ENCODE data around the gene TBC1D14. TPM values are rescaled to one million over a fixed set of nuclear protein-coding genes. Genes with fewer than 3 reads are reported as not detected.

Gene TBC1D14
- total RNA-seq, 3 donors from 2014 or later (not counting 1 experiment from before 2014, with no cell fraction given) = 36.0 to 54.7 (median 53.2) TPM

- TF ChIP-seq CTCF (IDR thresholded peaks at IDR 0.05) = no peak
- no peaks in the 10 kb centered on the region for H3K27me3 ChIP-seq (ENCODE audit: control insufficient read depth, insufficient read depth, low read length)
- intact Hi-C loops (cut with micrococcal nuclease) = no loop called here
- H3K36me3 Mint-ChIP-seq = peaks cover 10% of the 10 kb centered on the region
- H3K9me3 ChIP-seq (ENCODE audit: control insufficient read depth, insufficient read depth, low read length) = no peaks in the 10 kb centered on the region
- no peak overlapping the region for H3K4me3 ChIP-seq (ENCODE audit: low read length)
- H3K27ac ChIP-seq (ENCODE audit: low read length) = no peak overlapping the region
- H3K9me3 Mint-ChIP-seq = no peaks in the 10 kb centered on the region
- no peak for ATAC-seq
- H3K27me3 Mint-ChIP-seq (ENCODE audit: low read depth in 2 of 2) = no peaks in the 10 kb centered on the region
- peaks cover 0 to 5% of the 10 kb centered on the region in 2 donors for H3K4me1 Mint-ChIP-seq
- no peak overlapping the region for H3K27ac Mint-ChIP-seq
- no peak for DNase-seq
- H3K4me3 Mint-ChIP-seq = no peak overlapping the region
- H3K4me1 ChIP-seq (ENCODE audit: control insufficient read depth, insufficient read depth, low read length) = no peaks in the 10 kb centered on the region
- peaks cover 69% of the 10 kb centered on the region for H3K36me3 ChIP-seq (ENCODE audit: control insufficient read depth, insufficient read depth, low read length)
- WGBS (ENCODE audit: insufficient coverage) = 87% methylated on average over 11 of the region's 11 CpGs
Observed at GRCh38 chr4:7013175-7013574, 103.5 kb downstream of the TBC1D14 start.

- Mint-ChIP-seq H3K36me3 (peaks cover 10% of the 10 kb centered on the region), H3K4me3 (no peak overlapping the region), H3K9me3 (no peaks in the 10 kb centered on the region), H3K27ac (peak overlapping the region in 1 of 2 donors; percentile 23), H3K27me3 (ENCODE audit: low read depth in 2 of 2) (no peaks in the 10 kb centered on the region), H3K4me1 (peaks cover 0 to 5% of the 10 kb centered on the region in 2 donors)
- H3K27me3 ChIP-seq (ENCODE audit: control insufficient read depth, insufficient read depth, low read length) = no peaks in the 10 kb centered on the region
- H3K27ac ChIP-seq (ENCODE audit: low read length) = no peak overlapping the region
- H3K9me3 ChIP-seq (ENCODE audit: control insufficient read depth, insufficient read depth, low read length) = no peaks in the 10 kb centered on the region
- intact Hi-C loops (cut with micrococcal nuclease) = no loop called here
- DNase-seq (no peak), ATAC-seq (no peak)
- no peak overlapping the region for H3K4me3 ChIP-seq (ENCODE audit: low read length)
- H3K36me3 ChIP-seq (ENCODE audit: control insufficient read depth, insufficient read depth, low read length) = peaks cover 59% of the 10 kb centered on the region
- WGBS (ENCODE audit: insufficient coverage) = 99% methylated on average over 12 of the region's 12 CpGs
- no peaks in the 10 kb centered on the region for H3K4me1 ChIP-seq (ENCODE audit: control insufficient read depth, insufficient read depth, low read length)
- TF ChIP-seq CTCF (IDR thresholded peaks at IDR 0.05) = no peak
Observed at GRCh38 chr4:7014815-7015214, 105.2 kb downstream of the TBC1D14 start.

GRCh38 chr4:7015383-7016035, 105.9 kb downstream of the TBC1D14 start:
- no peak overlapping the region for H3K4me3 ChIP-seq (ENCODE audit: low read length)
- Mint-ChIP-seq H3K9me3 (no peaks in the 10 kb centered on the region), H3K27ac (peak overlapping the region in 1 of 2 donors; percentile 23), H3K36me3 (peaks cover 10% of the 10 kb centered on the region), H3K27me3 (ENCODE audit: low read depth in 2 of 2) (no peaks in the 10 kb centered on the region), H3K4me1 (peaks cover 0 to 5% of the 10 kb centered on the region in 2 donors), H3K4me3 (no peak overlapping the region)
- no peaks in the 10 kb centered on the region for H3K27me3 ChIP-seq (ENCODE audit: control insufficient read depth, insufficient read depth, low read length)
- no peak overlapping the region for H3K27ac ChIP-seq (ENCODE audit: low read length)
- 98% methylated on average over 11 of the region's 12 CpGs for WGBS (ENCODE audit: insufficient coverage)
- H3K4me1 ChIP-seq (ENCODE audit: control insufficient read depth, insufficient read depth, low read length) = no peaks in the 10 kb centered on the region
- H3K36me3 ChIP-seq (ENCODE audit: control insufficient read depth, insufficient read depth, low read length) = peaks cover 54% of the 10 kb centered on the region
- H3K9me3 ChIP-seq (ENCODE audit: control insufficient read depth, insufficient read depth, low read length) = no peaks in the 10 kb centered on the region
- DNase-seq = no peak
- no peak for TF ChIP-seq CTCF (IDR thresholded peaks at IDR 0.05)
- intact Hi-C loops (cut with micrococcal nuclease) = no loop called here
- ATAC-seq = no peak

- ATAC-seq (no peak), DNase-seq (no peak)
- WGBS (ENCODE audit: insufficient coverage) = 84% methylated on average over 11 of the region's 11 CpGs
- Mint-ChIP-seq H3K9me3 (no peaks in the 10 kb centered on the region), H3K27ac (no peak overlapping the region), H3K36me3 (peaks cover 10% of the 10 kb centered on the region), H3K4me3 (no peak overlapping the region), H3K27me3 (ENCODE audit: low read depth in 2 of 2) (no peaks in the 10 kb centered on the region), H3K4me1 (peaks cover 0 to 5% of the 10 kb centered on the region in 2 donors)
- Histone ChIP-seq H3K27ac (ENCODE audit: low read length) (no peak overlapping the region), H3K36me3 (ENCODE audit: control insufficient read depth, insufficient read depth, low read length) (peaks cover 53% of the 10 kb centered on the region), H3K4me3 (ENCODE audit: low read length) (no peak overlapping the region), H3K9me3 (ENCODE audit: control insufficient read depth, insufficient read depth, low read length) (no peaks in the 10 kb centered on the region), H3K4me1 (ENCODE audit: control insufficient read depth, insufficient read depth, low read length) (no peaks in the 10 kb centered on the region), H3K27me3 (ENCODE audit: control insufficient read depth, insufficient read depth, low read length) (no peaks in the 10 kb centered on the region)
- no peak for TF ChIP-seq CTCF (IDR thresholded peaks at IDR 0.05)
- intact Hi-C loops (cut with micrococcal nuclease) = no loop called here
Observed at GRCh38 chr4:7016086-7016485, 106.5 kb downstream of the TBC1D14 start.

All from natural killer cell (primary cell).